Measurements from ENCODE around the gene ANKRD24. TPM values are rescaled to one million over a fixed set of nuclear protein-coding genes. Genes with fewer than 3 reads are reported as not detected.
"Not testable (repeated sequence)": the region's sequence is repeated elsewhere in the genome, so short reads cannot be mapped to it uniquely, and the experiment has no call there.

The ANKRD24 gene
- total RNA-seq, 1 donor from 2014 or later, result 1.1 TPM

DNA sequence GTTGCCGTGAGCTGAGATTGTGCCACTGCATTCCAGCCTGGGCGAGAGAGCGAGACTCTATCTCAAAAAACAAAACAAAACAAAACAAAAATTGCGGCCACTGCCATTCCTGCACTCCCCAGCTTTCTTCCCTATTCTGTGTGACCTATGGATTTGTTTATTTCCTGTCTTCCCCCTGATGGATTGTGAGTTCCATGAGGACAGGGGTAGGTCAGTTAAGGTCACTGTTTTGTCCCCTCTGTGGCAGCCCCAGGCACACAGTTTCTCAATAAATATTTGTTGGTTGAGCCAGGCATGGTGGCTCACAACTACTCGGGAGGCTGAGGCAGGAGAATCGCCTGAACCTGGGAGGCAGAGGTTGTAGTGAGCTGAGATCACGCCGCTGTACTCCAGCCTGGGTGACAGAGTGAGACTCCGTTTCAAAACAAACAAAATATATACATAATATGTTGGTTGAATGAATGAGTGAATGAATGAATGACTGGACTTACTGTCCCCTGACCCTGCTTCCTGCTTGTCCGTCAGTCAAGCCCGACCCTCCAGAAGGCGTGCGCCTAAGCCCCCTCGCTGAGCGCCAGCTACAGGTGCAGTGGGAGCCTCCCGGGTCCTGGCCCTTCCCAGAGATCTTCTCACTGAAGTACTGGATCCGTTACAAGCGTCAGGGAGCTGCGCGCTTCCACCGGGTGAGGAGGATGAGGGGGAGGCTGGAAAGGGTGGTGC, 51.8 kb downstream of the ANKRD24 start:
- H3K36me3 Mint-ChIP-seq, result no peaks in the 10 kb centered on the region
- H3K4me1 Mint-ChIP-seq (ENCODE audit: unreplicated experiment), result no peaks in the 10 kb centered on the region
- DNase-seq (ENCODE audit: extremely low spot score, unreplicated experiment), result no peak
- H3K9me3 Mint-ChIP-seq, result no peaks in the 10 kb centered on the region
- H3K27ac Mint-ChIP-seq, result no peak overlapping the region
- no peaks in the 10 kb centered on the region for H3K27me3 Mint-ChIP-seq
- TF ChIP-seq, protein P1, sequence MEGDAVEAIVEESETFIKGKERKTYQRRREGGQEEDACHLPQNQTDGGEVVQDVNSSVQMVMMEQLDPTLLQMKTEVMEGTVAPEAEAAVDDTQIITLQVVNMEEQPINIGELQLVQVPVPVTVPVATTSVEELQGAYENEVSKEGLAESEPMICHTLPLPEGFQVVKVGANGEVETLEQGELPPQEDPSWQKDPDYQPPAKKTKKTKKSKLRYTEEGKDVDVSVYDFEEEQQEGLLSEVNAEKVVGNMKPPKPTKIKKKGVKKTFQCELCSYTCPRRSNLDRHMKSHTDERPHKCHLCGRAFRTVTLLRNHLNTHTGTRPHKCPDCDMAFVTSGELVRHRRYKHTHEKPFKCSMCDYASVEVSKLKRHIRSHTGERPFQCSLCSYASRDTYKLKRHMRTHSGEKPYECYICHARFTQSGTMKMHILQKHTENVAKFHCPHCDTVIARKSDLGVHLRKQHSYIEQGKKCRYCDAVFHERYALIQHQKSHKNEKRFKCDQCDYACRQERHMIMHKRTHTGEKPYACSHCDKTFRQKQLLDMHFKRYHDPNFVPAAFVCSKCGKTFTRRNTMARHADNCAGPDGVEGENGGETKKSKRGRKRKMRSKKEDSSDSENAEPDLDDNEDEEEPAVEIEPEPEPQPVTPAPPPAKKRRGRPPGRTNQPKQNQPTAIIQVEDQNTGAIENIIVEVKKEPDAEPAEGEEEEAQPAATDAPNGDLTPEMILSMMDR (conservative IDR thresholded peaks at IDR 0.05), result no peak
- no peak overlapping the region for H3K4me3 Mint-ChIP-seq

DNA sequence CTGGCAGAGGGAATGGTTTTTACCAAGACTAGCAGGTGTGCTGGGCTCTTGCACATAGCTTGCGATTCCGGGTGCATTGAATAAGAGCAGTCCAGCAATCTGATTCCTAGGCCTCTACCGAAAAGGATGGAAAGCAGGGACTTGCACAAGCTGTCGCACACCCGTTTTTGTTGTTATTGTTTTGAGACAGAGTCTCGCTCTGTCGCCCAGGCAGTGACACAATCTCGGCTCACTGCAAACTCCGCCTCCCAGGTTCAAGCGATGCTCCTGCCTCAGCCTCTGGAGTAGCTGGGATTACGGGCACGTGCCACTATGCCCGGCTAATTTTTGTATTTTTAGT, 52.3 kb downstream of the ANKRD24 start:
- Mint-ChIP-seq H3K27ac (no peak overlapping the region), H3K36me3 (no peaks in the 10 kb centered on the region), H3K27me3 (no peaks in the 10 kb centered on the region), H3K4me3 (no peak overlapping the region), H3K4me1 (ENCODE audit: unreplicated experiment) (no peaks in the 10 kb centered on the region), H3K9me3 (no peaks in the 10 kb centered on the region)
- TF ChIP-seq, protein P1 (conservative IDR thresholded peaks at IDR 0.05), result no peak
- no peak for DNase-seq (ENCODE audit: extremely low spot score, unreplicated experiment)

DNA sequence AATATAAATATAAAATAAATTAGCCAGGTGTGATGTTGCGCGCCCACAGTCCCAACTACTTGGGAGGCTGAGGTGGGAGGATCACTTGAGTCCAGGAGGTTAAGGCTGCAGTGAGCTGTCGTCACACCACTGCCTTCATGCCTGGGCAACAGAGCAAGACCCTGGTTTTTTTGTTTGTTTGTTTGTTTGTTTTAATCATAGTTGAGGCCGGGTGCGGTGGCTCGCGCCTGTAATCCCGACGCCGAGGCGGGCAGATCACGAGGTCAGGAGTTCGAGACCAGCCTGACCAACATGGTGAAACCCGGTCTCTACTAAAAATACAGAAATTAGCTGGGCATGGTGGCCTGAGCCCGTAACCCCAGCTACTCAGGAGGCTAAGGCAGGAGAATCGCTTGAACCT, 55.0 kb downstream of the ANKRD24 start:
- not testable (repeated sequence) for H3K27me3 Mint-ChIP-seq; H3K36me3 Mint-ChIP-seq; H3K4me1 Mint-ChIP-seq (ENCODE audit: unreplicated experiment); H3K27ac Mint-ChIP-seq; H3K4me3 Mint-ChIP-seq; DNase-seq (ENCODE audit: extremely low spot score, unreplicated experiment); H3K9me3 Mint-ChIP-seq

DNA sequence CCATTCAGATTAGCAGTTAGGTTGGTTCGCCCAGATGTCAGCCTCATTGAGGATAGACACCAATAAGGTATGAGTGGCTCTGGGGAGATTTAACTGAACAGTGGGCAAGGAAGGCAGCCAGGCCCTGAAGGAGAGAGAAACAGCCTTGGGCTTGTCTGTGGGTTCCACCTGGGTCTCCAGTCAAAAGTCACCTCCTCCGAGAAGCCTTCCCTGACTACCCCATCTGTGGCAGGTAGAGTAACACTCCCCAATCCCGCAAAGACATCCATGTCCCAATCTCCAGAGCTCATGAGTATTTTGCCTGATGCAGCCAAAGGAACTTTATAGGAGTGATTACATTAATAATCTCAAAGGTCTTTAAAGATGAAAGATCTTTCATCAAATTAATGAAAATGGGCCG, 56.3 kb downstream of the ANKRD24 start:
- TF ChIP-seq, protein P1 (conservative IDR thresholded peaks at IDR 0.05), result no peak
- DNase-seq (ENCODE audit: extremely low spot score, unreplicated experiment), result no peak
- no peak overlapping the region for H3K27ac Mint-ChIP-seq
- H3K4me1 Mint-ChIP-seq (ENCODE audit: unreplicated experiment), result no peaks in the 10 kb centered on the region
- H3K36me3 Mint-ChIP-seq, result no peaks in the 10 kb centered on the region
- no peaks in the 10 kb centered on the region for H3K27me3 Mint-ChIP-seq
- H3K4me3 Mint-ChIP-seq, result no peak overlapping the region
- H3K9me3 Mint-ChIP-seq, result peaks cover 6% of the 10 kb centered on the region

DNA sequence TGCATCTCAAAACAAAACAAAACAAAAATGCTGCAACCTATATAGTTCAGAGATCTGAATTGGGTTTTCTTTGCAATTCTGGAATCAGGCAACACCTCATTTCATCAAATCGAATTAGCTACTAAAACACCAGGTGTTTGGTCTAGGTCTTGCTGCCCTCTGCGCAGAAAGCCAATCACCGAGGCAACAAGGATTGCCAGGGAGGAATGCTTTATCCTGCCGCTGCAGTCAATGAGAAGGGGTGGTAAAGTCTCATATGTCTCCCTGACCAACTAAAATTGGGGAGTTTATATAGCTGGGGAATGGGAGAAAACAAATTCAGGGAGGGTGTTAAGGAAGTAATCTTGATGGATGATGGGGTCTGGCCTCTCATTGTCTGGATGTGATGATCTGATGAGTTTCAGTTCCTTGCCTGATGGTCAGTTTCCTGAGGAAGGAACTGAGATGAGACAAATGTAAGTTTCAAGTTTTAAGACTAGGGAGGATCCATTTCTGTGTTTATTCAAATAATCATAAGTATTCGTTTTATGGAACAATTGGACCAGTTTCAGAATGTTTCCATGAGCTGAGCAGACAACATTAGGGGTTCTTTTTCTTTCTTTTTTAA, 59.4 kb downstream of the ANKRD24 start:
- no peak for DNase-seq (ENCODE audit: extremely low spot score, unreplicated experiment)
- Mint-ChIP-seq H3K27me3 (no peaks in the 10 kb centered on the region), H3K4me3 (no peak overlapping the region), H3K4me1 (ENCODE audit: unreplicated experiment) (no peaks in the 10 kb centered on the region), H3K27ac (no peak overlapping the region), H3K36me3 (no peaks in the 10 kb centered on the region), H3K9me3 (peaks cover 6% of the 10 kb centered on the region)
- TF ChIP-seq, protein P1 (conservative IDR thresholded peaks at IDR 0.05), result no peak

DNA sequence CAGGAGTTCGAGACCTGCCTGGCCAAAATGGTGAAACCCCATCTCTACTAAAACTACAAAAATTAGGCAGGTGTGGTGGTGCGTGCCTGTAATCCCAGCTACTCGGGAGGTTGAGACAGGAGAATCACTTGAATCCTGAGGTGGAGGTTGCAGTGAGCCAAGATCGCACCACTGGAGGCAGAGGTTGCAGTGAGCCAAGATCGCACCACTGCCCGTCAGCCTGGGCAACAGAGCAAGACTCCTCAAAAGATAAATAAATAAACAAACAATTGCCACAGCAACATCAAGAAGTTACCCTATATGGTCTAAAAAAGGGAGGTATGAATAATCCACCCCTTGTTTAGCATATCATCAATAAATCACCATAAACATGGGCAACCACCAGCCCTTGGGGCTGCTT, 63.4 kb downstream of the ANKRD24 start:
- not testable (repeated sequence) for H3K4me1 Mint-ChIP-seq (ENCODE audit: unreplicated experiment); H3K27me3 Mint-ChIP-seq; H3K9me3 Mint-ChIP-seq; H3K27ac Mint-ChIP-seq; H3K4me3 Mint-ChIP-seq; DNase-seq (ENCODE audit: extremely low spot score, unreplicated experiment)
- peaks cover 15% of the 10 kb centered on the region for H3K36me3 Mint-ChIP-seq

Data from type B pancreatic cell (in vitro differentiated cells).